Loucy (cell line): ENCODE measurements around the gene PDK1.

Experiments used
- H2AFZ ChIP-seq: fragments of 200-600 bp; sonication (generic); 2 replicates; pipeline ENCODE4 v1.6.0; 2016; ENCODE audit warnings: antibody characterized with exemption, mild to moderate bottlenecking, low read length, moderate library complexity
- H3F3A ChIP-seq: fragments of 200-600 bp; 2 replicates; pipeline ENCODE4 v1.6.0; 2016; ENCODE audit warnings: antibody characterized with exemption, low read depth, mild to moderate bottlenecking
- H3K27me3 ChIP-seq: fragments of 200-600 bp; sonication (generic); 2 replicates; pipeline ENCODE4 v1.6.1; 2014; ENCODE audit warnings: low read length, mild to moderate bottlenecking; ENCODE audit not compliant: insufficient read depth, poor library complexity, severe bottlenecking
- H3K36me3 ChIP-seq: fragments of 200-600 bp; sonication (generic); 2 replicates; pipeline ENCODE4 v1.6.1; 2016; ENCODE audit warnings: low read length; ENCODE audit not compliant: insufficient read depth
- H3K4me1 ChIP-seq: fragments of 200-600 bp; sonication (generic); 2 replicates; pipeline ENCODE4 v1.5.1; 2014; ENCODE audit warnings: low read length, mild to moderate bottlenecking; ENCODE audit not compliant: insufficient read depth, poor library complexity, severe bottlenecking
- H3K4me2 ChIP-seq: fragments of 200-600 bp; sonication (generic); 2 replicates; pipeline ENCODE4 v1.6.0; 2014; ENCODE audit warnings: antibody characterized with exemption, low read length, low read depth, mild to moderate bottlenecking; ENCODE audit not compliant: poor library complexity, severe bottlenecking
- H3K4me3 ChIP-seq: fragments of 200-600 bp; sonication (generic); 2 replicates; pipeline ENCODE4 v1.5.1; 2014; ENCODE audit warnings: low read length, mild to moderate bottlenecking, mixed read lengths; ENCODE audit not compliant: poor library complexity, severe bottlenecking
- H3K79me2 ChIP-seq: fragments of 200-600 bp; sonication (generic); 2 replicates; pipeline ENCODE4 v1.6.1; 2014; ENCODE audit warnings: low read length; ENCODE audit not compliant: insufficient read depth
- H3K9ac ChIP-seq: fragments of 200-600 bp; sonication (generic); 2 replicates; pipeline ENCODE4 v1.6.0; 2014; ENCODE audit warnings: mild to moderate bottlenecking, low read depth, low read length, moderate library complexity; ENCODE audit not compliant: poor library complexity, severe bottlenecking
- H3K9me2 ChIP-seq: fragments of 200-600 bp; sonication (generic); replicated peaks from 2 replicates; pipeline ENCODE4 v1.6.1; 2016; ENCODE audit warnings: low read depth, low read length, mixed read lengths
- H3K9me3 ChIP-seq: fragments of 200-600 bp; sonication (generic); 2 replicates; pipeline ENCODE4 v1.6.1; 2014; ENCODE audit warnings: mild to moderate bottlenecking, antibody characterized with exemption, low read length, low read depth; ENCODE audit not compliant: insufficient read depth
- H4K20me1 ChIP-seq: fragments of 200-600 bp; sonication (generic); 2 replicates; pipeline ENCODE4 v1.6.0; 2014; ENCODE audit warnings: antibody characterized with exemption, low read length, mild to moderate bottlenecking; ENCODE audit not compliant: insufficient read depth, poor library complexity, severe bottlenecking
- EZH2phosphoT487 ChIP-seq: fragments of 200-600 bp; IDR thresholded peaks from 2 replicates; pipeline ENCODE4 v1.6.1; 2018; ENCODE audit warnings: antibody characterized with exemption, mild to moderate bottlenecking, moderate library complexity, borderline replicate concordance
- TF ChIP-seq, protein P1 (sequence below): fragments of 200-600 bp; sonication (generic); conservative IDR thresholded peaks from 2 replicates; pipeline ENCODE4 v1.5.1; 2014; ENCODE audit warnings: mild to moderate bottlenecking, antibody characterized with exemption, low read length

The PDK1 gene

DNA sequence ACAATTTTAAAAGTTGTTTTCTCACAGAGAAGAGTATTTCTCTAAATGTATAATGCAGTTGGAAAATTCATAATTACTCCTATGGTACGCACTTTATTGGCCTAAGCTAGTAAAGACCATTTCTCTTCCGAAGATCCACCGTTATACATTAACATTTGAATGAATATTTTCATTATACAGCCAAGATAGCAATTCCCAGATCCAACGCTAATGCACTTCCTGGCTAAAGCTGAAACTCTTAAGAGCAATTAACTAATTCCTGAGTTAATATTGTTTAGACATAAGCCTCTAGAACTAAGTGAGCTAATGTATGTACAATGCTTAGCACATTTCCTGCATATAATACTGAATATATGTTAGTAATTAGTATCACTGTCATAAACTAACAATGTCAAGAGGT, 56.2 kb downstream of the PDK1 start:
- no peak overlapping the region for H3K4me2 ChIP-seq
- H3K4me1 ChIP-seq = no peaks in the 10 kb centered on the region
- no peak for TF ChIP-seq EZH2phosphoT487
- TF ChIP-seq, protein P1, sequence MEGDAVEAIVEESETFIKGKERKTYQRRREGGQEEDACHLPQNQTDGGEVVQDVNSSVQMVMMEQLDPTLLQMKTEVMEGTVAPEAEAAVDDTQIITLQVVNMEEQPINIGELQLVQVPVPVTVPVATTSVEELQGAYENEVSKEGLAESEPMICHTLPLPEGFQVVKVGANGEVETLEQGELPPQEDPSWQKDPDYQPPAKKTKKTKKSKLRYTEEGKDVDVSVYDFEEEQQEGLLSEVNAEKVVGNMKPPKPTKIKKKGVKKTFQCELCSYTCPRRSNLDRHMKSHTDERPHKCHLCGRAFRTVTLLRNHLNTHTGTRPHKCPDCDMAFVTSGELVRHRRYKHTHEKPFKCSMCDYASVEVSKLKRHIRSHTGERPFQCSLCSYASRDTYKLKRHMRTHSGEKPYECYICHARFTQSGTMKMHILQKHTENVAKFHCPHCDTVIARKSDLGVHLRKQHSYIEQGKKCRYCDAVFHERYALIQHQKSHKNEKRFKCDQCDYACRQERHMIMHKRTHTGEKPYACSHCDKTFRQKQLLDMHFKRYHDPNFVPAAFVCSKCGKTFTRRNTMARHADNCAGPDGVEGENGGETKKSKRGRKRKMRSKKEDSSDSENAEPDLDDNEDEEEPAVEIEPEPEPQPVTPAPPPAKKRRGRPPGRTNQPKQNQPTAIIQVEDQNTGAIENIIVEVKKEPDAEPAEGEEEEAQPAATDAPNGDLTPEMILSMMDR = no peak
- no peak overlapping the region for H2AFZ ChIP-seq
- no peak overlapping the region for H3K9ac ChIP-seq
- no peaks in the 10 kb centered on the region for H3K27me3 ChIP-seq
- H3F3A ChIP-seq = no peaks in the 10 kb centered on the region
- no peaks in the 10 kb centered on the region for H4K20me1 ChIP-seq
- no peaks in the 10 kb centered on the region for H3K36me3 ChIP-seq
- no peaks in the 10 kb centered on the region for H3K79me2 ChIP-seq
- H3K9me2 ChIP-seq = no peaks in the 10 kb centered on the region
- H3K9me3 ChIP-seq = no peaks in the 10 kb centered on the region
- H3K4me3 ChIP-seq = no peak overlapping the region

DNA sequence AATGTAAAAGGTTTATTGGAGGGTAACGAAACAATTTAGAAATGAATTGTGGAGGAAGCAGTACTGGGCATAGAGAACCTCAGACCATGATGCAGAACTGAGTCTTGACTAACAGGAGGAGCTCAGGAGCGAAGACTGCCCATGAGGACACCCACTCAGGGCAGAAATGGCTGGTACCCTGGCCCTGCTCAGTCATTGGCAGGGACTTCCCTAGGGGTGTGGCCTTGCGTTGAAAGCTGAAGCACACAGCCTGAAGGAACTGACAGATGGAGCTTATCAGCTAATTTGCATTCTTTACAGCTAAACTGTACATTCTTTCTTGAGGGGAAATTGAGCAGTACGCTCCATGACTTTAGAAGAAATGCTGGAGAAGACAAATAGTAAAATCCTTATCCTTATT, 57.1 kb downstream of the PDK1 start:
- Histone ChIP-seq H3K9me2 (no peaks in the 10 kb centered on the region), H3K9me3 (no peaks in the 10 kb centered on the region), H3K79me2 (no peaks in the 10 kb centered on the region), H2AFZ (no peak overlapping the region), H3K4me1 (no peaks in the 10 kb centered on the region), H3K9ac (no peak overlapping the region), H3F3A (no peaks in the 10 kb centered on the region), H3K27me3 (no peaks in the 10 kb centered on the region), H3K36me3 (no peaks in the 10 kb centered on the region), H3K4me2 (no peak overlapping the region), H3K4me3 (no peak overlapping the region), H4K20me1 (no peaks in the 10 kb centered on the region)
- TF ChIP-seq, protein P1 = no peak
- no peak for TF ChIP-seq EZH2phosphoT487

DNA sequence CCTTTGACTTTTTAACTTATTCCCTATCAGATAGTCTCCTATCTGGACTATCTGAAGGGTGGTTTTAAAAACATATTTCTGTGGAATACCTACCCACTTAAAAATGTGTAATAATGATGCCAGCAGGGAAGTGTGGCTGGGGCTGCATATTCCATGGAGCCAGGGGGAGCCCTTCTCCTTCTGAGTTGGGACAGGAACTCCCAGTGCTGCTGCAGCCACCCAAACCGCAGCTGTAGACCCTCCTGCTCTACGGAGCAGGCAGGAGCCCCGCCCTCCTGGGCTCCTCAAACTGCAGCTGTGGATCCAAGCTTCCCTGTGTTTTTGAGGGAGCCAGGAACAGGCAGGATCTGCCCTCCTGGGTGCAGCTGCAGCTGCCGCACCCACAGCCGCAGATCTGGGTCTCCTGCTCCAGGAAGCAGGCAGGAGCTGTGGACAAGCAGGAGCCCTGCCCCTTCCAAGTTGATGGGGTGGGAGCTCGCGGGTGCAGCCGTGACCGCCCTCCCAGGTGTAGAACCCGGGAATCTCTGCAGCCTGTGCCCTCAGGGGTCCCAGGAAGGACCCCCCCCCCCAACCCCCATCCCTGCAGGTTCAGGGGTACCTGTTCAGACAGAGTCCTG, 57.8 kb downstream of the PDK1 start:
- Histone ChIP-seq H3K4me3 (no peak overlapping the region), H4K20me1 (no peaks in the 10 kb centered on the region), H3K27me3 (no peaks in the 10 kb centered on the region), H3K79me2 (no peaks in the 10 kb centered on the region), H3K9ac (no peak overlapping the region), H3K36me3 (no peaks in the 10 kb centered on the region), H2AFZ (no peak overlapping the region), H3K4me2 (no peak overlapping the region), H3K4me1 (no peaks in the 10 kb centered on the region), H3F3A (no peaks in the 10 kb centered on the region), H3K9me3 (no peaks in the 10 kb centered on the region), H3K9me2 (no peaks in the 10 kb centered on the region)
- TF ChIP-seq, protein P1 = no peak
- TF ChIP-seq EZH2phosphoT487 = no peak
